ENCODE measurements around the gene SPAG16.

GRCh38 chr2:213609570-213610170 lies 325.4 kb downstream of the SPAG16 start:
- TF ChIP-seq CTCF (IDR thresholded peaks at IDR 0.05), result no peak
- no peak for TF ChIP-seq POLR2A (IDR thresholded peaks at IDR 0.05)
